Measurements from ENCODE around the gene LRRFIP2. TPM values are rescaled to one million over a fixed set of nuclear protein-coding genes. Genes with fewer than 3 reads are reported as not detected.

LRRFIP2 gene
- total RNA-seq, 4 donors from 2014 or later: 67.1 to 102 (median 83.1) TPM

GRCh38 chr3:37024820-37025405 is 149.5 kb downstream of the LRRFIP2 start:
- H3K4me3 ChIP-seq (ENCODE audit: low read depth, poor library complexity, severe bottlenecking): no peak overlapping the region
- DNase-seq (ENCODE audit: low spot score in 2 of 2): no peak
- no peak for TF ChIP-seq POLR2A (IDR thresholded peaks at IDR 0.05)
- no peak for TF ChIP-seq CTCF (IDR thresholded peaks at IDR 0.05)
- 93 to 94% methylated on average over 3 of the region's 3 CpGs for WGBS, 2 donors
- intact Hi-C loops (cut with DNase I; ENCODE audit: low total_unique reads): no loop called here

GRCh38 chr3:37024092-37024491 is 150.3 kb downstream of the LRRFIP2 start:
- no peak for TF ChIP-seq CTCF (IDR thresholded peaks at IDR 0.05)
- no peak for TF ChIP-seq POLR2A (IDR thresholded peaks at IDR 0.05)
- DNase-seq (ENCODE audit: low spot score in 2 of 2): no peak
- H3K4me3 ChIP-seq (ENCODE audit: low read depth, poor library complexity, severe bottlenecking): no peak overlapping the region
- 94% methylated on average over 2 of the region's 2 CpGs for WGBS, 2 donors
- intact Hi-C loops (cut with DNase I; ENCODE audit: low total_unique reads): no loop called here

GRCh38 chr3:37017683-37018082 is 156.7 kb downstream of the LRRFIP2 start:
- H3K4me3 ChIP-seq (ENCODE audit: low read depth, poor library complexity, severe bottlenecking): no peak overlapping the region
- no peak for DNase-seq (ENCODE audit: low spot score in 2 of 2)
- WGBS, 2 donors: 77 to 96% methylated on average over 3 of the region's 3 CpGs
- TF ChIP-seq POLR2A (IDR thresholded peaks at IDR 0.05) (no peak), CTCF (IDR thresholded peaks at IDR 0.05) (no peak)
- intact Hi-C loops (cut with DNase I; ENCODE audit: low total_unique reads): no loop called here

- no peak for DNase-seq (ENCODE audit: low spot score in 2 of 2)
- H3K4me3 ChIP-seq (ENCODE audit: low read depth, poor library complexity, severe bottlenecking): no peak overlapping the region
- 94 to 96% methylated on average over 8 of the region's 8 CpGs for WGBS, 2 donors
- intact Hi-C loops (cut with DNase I; ENCODE audit: low total_unique reads): no loop called here
- TF ChIP-seq CTCF (IDR thresholded peaks at IDR 0.05): no peak
- TF ChIP-seq POLR2A (IDR thresholded peaks at IDR 0.05): no peak
These were observed 157.5 kb downstream of the LRRFIP2 start for GRCh38 chr3:37016903-37017302.

- intact Hi-C loops (cut with DNase I; ENCODE audit: low total_unique reads): no loop called here
- no peak for DNase-seq (ENCODE audit: low spot score in 2 of 2)
- TF ChIP-seq POLR2A (IDR thresholded peaks at IDR 0.05) (no peak), CTCF (IDR thresholded peaks at IDR 0.05) (no peak)
- WGBS, 2 donors: 94 to 95% methylated on average over 5 of the region's 5 CpGs
- no peak overlapping the region for H3K4me3 ChIP-seq (ENCODE audit: low read depth, poor library complexity, severe bottlenecking)
These were observed 158.7 kb downstream of the LRRFIP2 start for GRCh38 chr3:37015642-37016041.

GRCh38 chr3:37014620-37015019 is 159.8 kb downstream of the LRRFIP2 start:
- TF ChIP-seq POLR2A (IDR thresholded peaks at IDR 0.05) (no peak), CTCF (IDR thresholded peaks at IDR 0.05) (no peak)
- H3K4me3 ChIP-seq (ENCODE audit: low read depth, poor library complexity, severe bottlenecking): no peak overlapping the region
- DNase-seq (ENCODE audit: low spot score in 2 of 2): no peak
- intact Hi-C loops (cut with DNase I; ENCODE audit: low total_unique reads): no loop called here
- WGBS, 2 donors: 89 to 90% methylated on average over 2 of the region's 2 CpGs

All from lower leg skin (tissue), 4 donors.